Head of caudate nucleus (tissue), 42 donors: ENCODE results near the gene SGK2.
"Not testable (repeated sequence)": the region's sequence is repeated elsewhere in the genome, so short reads cannot be mapped to it uniquely, and the experiment has no call there.

Experiments
- DNase-seq, 42 donors: peaks; one replicate each; pipeline versions ENCODE4 v3.0.0 to v3.0.0-alpha.2; 2020 to 2021; ENCODE audit warnings: mixed read lengths in 7 of 42
- intact Hi-C: fragments of 100-400 bp; cut with DNase I; formaldehyde crosslinking; loops from one replicate; pipeline ENCODE4 v1.15.0; 2022

The SGK2 gene

GRCh38 chr20:43583982-43584432, 25.2 kb downstream of the SGK2 start:
- intact Hi-C loops, result no loop called here
- DNase-seq, result peak; percentile 47 to 91 (median 78)

DNA sequence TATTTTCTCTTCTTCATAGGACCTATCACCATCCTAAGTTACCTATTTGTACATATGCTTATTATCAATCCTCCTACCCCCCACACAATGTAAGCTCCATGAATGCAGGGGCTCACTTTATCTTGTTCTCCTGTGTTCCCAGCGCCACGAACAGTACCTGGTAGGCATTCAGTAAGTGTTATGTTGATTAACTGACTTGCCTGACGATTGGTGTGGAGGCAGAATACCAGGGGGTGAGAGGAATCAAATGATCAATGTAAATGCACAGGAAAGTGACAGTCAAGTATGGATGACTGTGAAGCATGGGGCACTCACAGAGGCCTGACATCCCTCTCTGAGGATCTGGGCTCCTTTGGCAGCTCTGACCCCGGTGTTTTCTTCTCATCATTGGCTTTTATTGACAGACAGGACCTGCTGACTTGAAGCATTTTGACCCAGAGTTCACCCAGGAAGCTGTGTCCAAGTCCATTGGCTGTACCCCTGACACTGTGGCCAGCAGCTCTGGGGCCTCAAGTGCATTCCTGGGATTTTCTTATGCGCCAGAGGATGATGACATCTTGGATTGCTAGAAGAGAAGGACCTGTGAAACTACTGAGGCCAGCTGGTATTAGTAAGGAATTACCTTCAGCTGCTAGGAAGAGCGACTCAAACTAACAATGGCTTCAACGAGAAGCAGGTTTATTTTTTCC, 25.8 kb downstream of the SGK2 start:
- intact Hi-C loops, result no loop called here
- no peak for DNase-seq

- intact Hi-C loops, result no loop called here
- DNase-seq, result peak in 1 of 42 donors; percentile 9
Observed at GRCh38 chr20:43586641-43587040, 27.8 kb downstream of the SGK2 start.

DNA sequence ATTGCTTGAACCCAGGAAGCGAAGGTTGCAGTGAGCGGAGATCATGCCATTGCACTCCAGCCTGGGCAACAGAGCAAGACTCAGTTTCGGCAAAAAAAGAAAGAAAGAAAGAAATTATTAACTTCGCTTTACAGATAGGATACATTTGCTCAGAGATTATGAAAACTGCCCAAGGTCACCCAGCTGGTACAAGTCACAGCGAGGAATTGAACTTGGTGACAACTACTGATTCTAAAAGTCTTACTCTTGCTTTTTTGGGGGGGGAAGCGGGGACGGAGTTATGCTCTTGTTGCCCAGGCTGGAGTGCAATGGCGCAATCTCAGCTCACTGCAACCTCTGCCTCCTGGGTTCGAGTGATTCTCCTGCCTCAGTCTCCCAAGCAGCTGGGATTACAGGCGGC, 29.7 kb downstream of the SGK2 start:
- DNase-seq, intact Hi-C loops: not testable (repeated sequence)

DNA sequence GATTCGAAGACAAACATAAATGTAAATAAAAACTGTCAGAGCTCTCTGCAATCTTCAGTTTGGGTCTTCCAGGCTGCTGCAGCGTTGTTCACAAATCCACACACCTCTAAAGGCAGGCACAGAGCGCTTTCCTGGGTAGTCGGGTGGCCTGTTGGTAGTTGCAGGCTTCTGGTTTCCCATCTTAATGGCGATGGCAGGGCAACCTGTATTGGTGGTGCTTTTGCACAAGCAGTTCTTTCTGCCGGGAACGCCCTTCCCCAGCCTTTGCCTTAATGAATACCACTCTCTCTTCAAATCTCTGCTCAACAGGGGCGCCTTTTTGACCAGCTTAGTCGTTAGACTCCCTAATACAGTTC, 31.2 kb downstream of the SGK2 start:
- intact Hi-C loops, result loop anchor here (5.0 kb wide), 1 partner anchor 133 kb away; the partner anchor contains the start of gene SRSF6
- DNase-seq, result peak in 33 of 42 donors; percentile 10 to 66 (median 34)

DNA sequence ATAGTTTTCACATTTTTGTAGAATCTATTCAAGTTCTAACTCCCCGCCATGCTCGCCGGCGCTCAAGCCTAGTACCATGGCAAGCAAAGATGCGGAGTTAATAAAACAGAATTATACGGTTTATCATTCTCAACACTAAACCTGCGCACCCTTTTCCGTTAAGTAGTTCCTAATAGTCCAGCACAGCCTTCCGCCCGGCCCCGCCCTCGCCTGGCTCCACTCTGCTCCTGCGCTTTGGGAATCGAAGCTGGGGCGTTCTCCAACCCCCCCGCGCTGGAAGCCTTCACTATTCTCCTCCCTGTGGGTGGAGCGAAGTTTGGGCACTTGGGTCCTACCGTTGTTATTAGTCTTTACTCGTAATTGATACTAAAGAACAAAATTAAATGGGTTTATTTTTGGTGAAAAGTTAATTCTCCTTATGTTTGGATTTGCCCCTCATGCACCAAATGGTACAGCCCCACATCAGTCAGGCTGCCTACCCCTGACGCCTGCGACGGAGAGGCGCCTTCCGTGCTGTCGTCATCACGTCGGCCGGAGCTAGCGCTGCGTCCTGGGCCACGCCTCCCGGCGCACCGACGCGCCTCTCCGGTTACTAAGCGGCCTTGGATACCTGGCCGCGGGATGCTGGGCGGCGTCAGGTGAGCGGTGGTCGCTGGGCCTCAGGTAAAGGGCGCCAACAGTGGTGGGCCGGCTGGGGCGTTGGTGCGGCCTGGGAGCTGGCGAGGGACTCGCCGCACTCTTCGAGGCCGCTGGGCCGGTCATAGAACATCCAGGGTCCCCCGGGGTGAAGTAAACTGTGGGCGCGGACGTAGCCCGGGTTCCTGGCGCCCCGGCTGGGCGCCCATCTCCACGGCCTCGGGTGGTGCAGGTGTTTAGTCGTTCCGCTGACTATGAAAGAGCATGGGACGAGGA, 31.8 kb downstream of the SGK2 start, which contains the start of gene IFT52:
TSS of gene IFT52 (plus strand) at position 546 of the 912 bp plus-strand sequence. CDS start 3,762 bp downstream, outside the sequence.
- intact Hi-C loops, result loop anchor here (5.0 kb wide), 1 partner anchor 133 kb away; the partner anchor contains the start of gene SRSF6
- peak; percentile 88 to 98 (median 94) for DNase-seq

DNA sequence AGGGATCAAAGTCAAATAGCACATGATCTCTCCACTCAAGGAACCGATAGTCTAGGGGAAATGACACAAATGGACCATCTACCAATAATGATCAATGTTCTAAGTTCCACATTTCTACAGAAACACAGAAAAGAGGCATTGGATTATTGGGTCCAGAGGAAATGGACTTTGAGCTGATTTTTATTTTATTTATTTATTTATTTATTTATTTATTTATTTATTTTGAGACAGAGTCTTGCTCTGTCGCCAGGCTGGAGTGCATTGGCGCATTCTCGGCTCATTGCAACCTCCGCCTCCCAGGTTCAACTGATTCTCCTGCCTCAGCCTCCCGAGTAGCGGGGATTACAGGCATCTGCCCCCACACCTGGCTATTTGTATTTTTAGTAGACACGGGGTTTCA, 43.1 kb downstream of the SGK2 start:
- intact Hi-C loops, result not testable (repeated sequence)

DNA sequence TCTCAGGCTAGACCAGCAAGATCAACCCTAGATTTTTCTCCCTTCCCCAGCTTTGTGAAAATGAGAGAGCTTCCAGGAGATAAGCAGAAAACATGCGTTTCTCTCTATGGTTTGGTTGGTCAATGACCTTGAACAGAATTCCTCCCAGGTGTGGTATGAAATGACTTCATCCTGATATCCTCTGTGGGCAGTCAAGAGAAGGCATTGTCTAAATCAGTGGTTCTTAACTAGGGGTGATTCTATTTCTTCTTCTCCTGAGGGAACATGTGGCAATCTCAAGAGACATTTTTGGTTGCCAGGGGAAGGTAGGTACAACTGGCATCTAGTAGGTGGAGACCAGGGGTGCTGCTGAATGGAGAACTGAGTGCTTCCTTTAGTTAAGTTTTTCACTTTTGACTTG, 44.3 kb downstream of the SGK2 start:
- intact Hi-C loops, result no loop called here
- DNase-seq, result no peak

More for the DNA sequence above, 43.1 kb downstream of the SGK2 start:
- DNase-seq, result not testable (repeated sequence)

GRCh38 chr20:43605715-43606114, 46.9 kb downstream of the SGK2 start:
- DNase-seq, result no peak
- intact Hi-C loops, result no loop called here

- DNase-seq, intact Hi-C loops: not testable (repeated sequence)
Observed at GRCh38 chr20:43607278-43607677, 48.5 kb downstream of the SGK2 start.

DNA sequence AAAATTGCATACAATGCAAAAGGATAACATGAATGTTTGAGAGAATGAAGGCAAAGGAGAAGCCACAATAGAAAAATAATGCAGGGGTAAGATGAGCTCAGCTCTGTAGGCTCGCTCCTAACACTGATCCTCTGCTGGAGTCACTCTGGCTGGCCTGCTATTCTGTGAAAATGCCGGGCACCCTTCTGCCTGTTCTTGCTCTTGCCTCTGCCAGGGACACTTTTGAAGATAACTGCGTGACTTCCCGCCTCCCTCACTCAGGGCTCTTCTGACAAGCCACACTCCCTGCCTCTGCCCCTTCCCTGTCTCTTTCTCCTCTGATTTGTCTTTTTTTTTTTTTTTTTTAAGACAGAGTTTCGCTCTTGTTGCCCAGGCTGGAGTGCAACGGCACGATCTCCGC, 72.8 kb downstream of the SGK2 start:
- intact Hi-C loops, result no loop called here
- DNase-seq, result no peak
